ENCODE results near the gene GNG12. TPM values are rescaled to one million over a fixed set of nuclear protein-coding genes. Genes with fewer than 3 reads are reported as not detected.

Gene GNG12
- polyA plus RNA-seq, 3 donors: 0.03 TPM; not detected in 2

- H3K4me3 Mint-ChIP-seq: no peak overlapping the region
- H3K4me2 ChIP-seq (replicated peaks; ENCODE audit: extremely low read depth, low read length, poor library complexity, severe bottlenecking): no peak overlapping the region
- TF ChIP-seq CTCF (IDR thresholded peaks at IDR 0.05): no peak
- H3K4me1 ChIP-seq (ENCODE audit: control insufficient read depth in 1 of 2, insufficient read depth in 2 of 2, low read length in 2 of 2): no peaks in the 10 kb centered on the region
- DNase-seq: no peak
- H3K4me3 ChIP-seq (replicated peaks in 1 of 3; ENCODE audit: low read depth in 2 of 3, low read length in 3 of 3): no peak overlapping the region
- H2AFZ ChIP-seq (ENCODE audit: insufficient read depth, low read depth, low read length, poor library complexity, severe bottlenecking): no peak overlapping the region
- no peaks in the 10 kb centered on the region for H4K20me1 ChIP-seq (ENCODE audit: insufficient read depth, low read length)
- H3K27ac Mint-ChIP-seq: no peak overlapping the region
- H3K27me3 Mint-ChIP-seq (ENCODE audit: low read depth in 3 of 3): no peaks in the 10 kb centered on the region
- no peaks in the 10 kb centered on the region for H3K27me3 ChIP-seq (ENCODE audit: control insufficient read depth in 2 of 2, insufficient read depth in 2 of 2, low read length in 2 of 2)
- WGBS (ENCODE audit: insufficient coverage): 98% methylated on average over 5 of the region's 8 CpGs
- intact Hi-C loops (cut with micrococcal nuclease): no loop called here
- H3K36me3 Mint-ChIP-seq: no peaks in the 10 kb centered on the region
- H3K4me1 Mint-ChIP-seq: peaks cover 4% of the 10 kb centered on the region
- no peaks in the 10 kb centered on the region for H3K9me3 ChIP-seq (replicated peaks in 1 of 2; ENCODE audit: control insufficient read depth in 1 of 2, insufficient read depth in 1 of 2, low read length in 2 of 2)
- no peaks in the 10 kb centered on the region for H3K79me2 ChIP-seq (ENCODE audit: insufficient read depth, low read length)
- H3K9me3 Mint-ChIP-seq: no peaks in the 10 kb centered on the region
- no peak overlapping the region for H3K27ac ChIP-seq (ENCODE audit: low read depth in 1 of 2, low read length in 2 of 2)
- no peaks in the 10 kb centered on the region for H3K36me3 ChIP-seq (replicated peaks in 1 of 2; ENCODE audit: control insufficient read depth in 1 of 2, insufficient read depth in 2 of 2, low read length in 2 of 2)
- H3K9ac ChIP-seq (ENCODE audit: insufficient read depth, low read length, poor library complexity, severe bottlenecking): no peak overlapping the region
Measured at GRCh38 chr1:67708606-67709005, 124.7 kb downstream of the GNG12 start.

GRCh38 chr1:67705735-67706453 lies 127.4 kb downstream of the GNG12 start:
- H3K27ac Mint-ChIP-seq: no peak overlapping the region
- intact Hi-C loops (cut with micrococcal nuclease): no loop called here
- no peaks in the 10 kb centered on the region for H3K27me3 Mint-ChIP-seq (ENCODE audit: low read depth in 3 of 3)
- no peaks in the 10 kb centered on the region for H3K36me3 ChIP-seq (replicated peaks in 1 of 2; ENCODE audit: control insufficient read depth in 1 of 2, insufficient read depth in 2 of 2, low read length in 2 of 2)
- no peak for DNase-seq
- no peaks in the 10 kb centered on the region for H3K9me3 ChIP-seq (replicated peaks in 1 of 2; ENCODE audit: control insufficient read depth in 1 of 2, insufficient read depth in 1 of 2, low read length in 2 of 2)
- no peaks in the 10 kb centered on the region for H3K79me2 ChIP-seq (ENCODE audit: insufficient read depth, low read length)
- no peaks in the 10 kb centered on the region for H3K27me3 ChIP-seq (ENCODE audit: control insufficient read depth in 2 of 2, insufficient read depth in 2 of 2, low read length in 2 of 2)
- no peak overlapping the region for H3K4me3 ChIP-seq (replicated peaks in 1 of 3; ENCODE audit: low read depth in 2 of 3, low read length in 3 of 3)
- no peak overlapping the region for H3K4me2 ChIP-seq (replicated peaks; ENCODE audit: extremely low read depth, low read length, poor library complexity, severe bottlenecking)
- H3K9me3 Mint-ChIP-seq: no peaks in the 10 kb centered on the region
- 92% methylated on average over 9 of the region's 10 CpGs for WGBS (ENCODE audit: insufficient coverage)
- TF ChIP-seq CTCF (IDR thresholded peaks at IDR 0.05): no peak
- H3K4me3 Mint-ChIP-seq: no peak overlapping the region
- no peaks in the 10 kb centered on the region for H3K36me3 Mint-ChIP-seq
- H3K9ac ChIP-seq (ENCODE audit: insufficient read depth, low read length, poor library complexity, severe bottlenecking): no peak overlapping the region
- H3K27ac ChIP-seq (ENCODE audit: low read depth in 1 of 2, low read length in 2 of 2): no peak overlapping the region
- H4K20me1 ChIP-seq (ENCODE audit: insufficient read depth, low read length): no peaks in the 10 kb centered on the region
- H3K4me1 ChIP-seq (ENCODE audit: control insufficient read depth in 1 of 2, insufficient read depth in 2 of 2, low read length in 2 of 2): no peaks in the 10 kb centered on the region
- H2AFZ ChIP-seq (ENCODE audit: insufficient read depth, low read depth, low read length, poor library complexity, severe bottlenecking): no peak overlapping the region
- H3K4me1 Mint-ChIP-seq: no peaks in the 10 kb centered on the region

Data from CD14-positive monocyte (primary cell).